Activated T-cell treated with anti-CD3 and anti-CD28 coated beads, Interleukin-2, amount 50 U/mL, for 24 hours (primary cell): ENCODE measurements around the gene MYD88.
"Not testable (repeated sequence)": the region's sequence is repeated elsewhere in the genome, so short reads cannot be mapped to it uniquely, and the experiment has no call there.

ENCODE experiments used
- DNase-seq: peaks from one replicate; pipeline ENCODE4 v3.0.0-alpha.2; 2020
- H3K27ac Mint-ChIP-seq: 2 replicates; pipeline ENCODE4 v1.8.0; 2020; ENCODE audit warnings: mild to moderate bottlenecking, mixed read lengths
- H3K27me3 Mint-ChIP-seq: 2 replicates; pipeline ENCODE4 v1.8.0; 2020; ENCODE audit warnings: mixed read lengths
- H3K36me3 Mint-ChIP-seq: 2 replicates; pipeline ENCODE4 v1.8.0; 2020; ENCODE audit warnings: low read depth, mixed read lengths
- H3K4me1 Mint-ChIP-seq: 2 replicates; pipeline ENCODE4 v1.8.0; 2020; ENCODE audit warnings: low read depth, mixed read lengths
- H3K4me3 Mint-ChIP-seq: 2 replicates; pipeline ENCODE4 v1.8.0; 2020; ENCODE audit warnings: mild to moderate bottlenecking, moderate library complexity, mixed read lengths
- H3K9me3 Mint-ChIP-seq: 2 replicates; pipeline ENCODE4 v1.8.0; 2020; ENCODE audit warnings: mixed read lengths

MYD88 gene

GRCh38 chr3:38154033-38154494, 15.6 kb downstream of the MYD88 start:
- no peak overlapping the region for H3K4me3 Mint-ChIP-seq
- peaks cover 48% of the 10 kb centered on the region for H3K4me1 Mint-ChIP-seq
- H3K27me3 Mint-ChIP-seq = no peaks in the 10 kb centered on the region
- no peaks in the 10 kb centered on the region for H3K9me3 Mint-ChIP-seq
- no peak for DNase-seq
- H3K36me3 Mint-ChIP-seq = no peaks in the 10 kb centered on the region
- H3K27ac Mint-ChIP-seq = peak overlapping the region; percentile 63

GRCh38 chr3:38154625-38155255, 16.3 kb downstream of the MYD88 start:
- H3K36me3 Mint-ChIP-seq = no peaks in the 10 kb centered on the region
- H3K4me3 Mint-ChIP-seq = no peak overlapping the region
- no peaks in the 10 kb centered on the region for H3K9me3 Mint-ChIP-seq
- H3K27ac Mint-ChIP-seq = peak overlapping the region; percentile 63
- DNase-seq = no peak
- H3K27me3 Mint-ChIP-seq = no peaks in the 10 kb centered on the region
- H3K4me1 Mint-ChIP-seq = peaks cover 45% of the 10 kb centered on the region

DNA sequence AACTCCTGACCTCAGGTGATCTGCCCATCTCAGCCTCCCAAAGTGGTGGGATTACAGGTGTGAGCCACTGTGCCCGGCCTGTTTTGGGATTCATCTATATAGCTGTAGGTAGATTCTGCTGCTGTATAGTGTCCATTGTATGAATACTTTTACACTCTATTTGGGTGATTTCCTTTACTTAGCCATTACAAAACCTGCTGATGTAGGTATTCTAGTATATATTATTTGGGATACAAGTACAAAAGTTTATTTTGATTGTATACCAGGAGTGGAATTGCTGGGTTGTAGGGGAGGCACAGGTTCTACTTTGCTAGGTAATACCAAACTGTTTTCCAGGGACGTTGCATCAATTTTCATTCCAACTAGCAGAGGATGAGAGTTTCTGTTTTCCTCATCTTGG, 17.4 kb downstream of the MYD88 start:
- Mint-ChIP-seq H3K27ac (no peak overlapping the region), H3K9me3 (no peaks in the 10 kb centered on the region), H3K36me3 (no peaks in the 10 kb centered on the region), H3K4me1 (peaks cover 41% of the 10 kb centered on the region), H3K27me3 (no peaks in the 10 kb centered on the region), H3K4me3 (no peak overlapping the region)
- no peak for DNase-seq

DNA sequence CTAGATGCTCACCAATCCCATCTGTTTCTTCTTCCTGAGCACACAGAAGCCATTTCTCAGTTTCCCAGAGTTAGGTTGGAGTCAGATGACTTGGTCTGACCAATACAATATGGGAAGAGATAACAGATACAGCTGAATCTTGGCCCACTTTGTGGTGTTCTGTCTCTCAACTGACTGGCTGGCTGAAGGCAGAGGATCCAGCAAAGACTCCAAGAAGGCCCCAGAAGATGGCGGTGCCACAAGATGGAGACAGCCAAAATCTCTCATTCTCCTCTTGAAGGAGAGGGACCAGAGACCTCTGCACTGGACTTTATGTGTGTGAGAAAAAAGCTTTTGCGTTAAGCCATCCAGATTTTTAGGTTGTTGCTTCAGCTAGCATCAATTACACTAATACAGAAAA, 18.7 kb downstream of the MYD88 start:
- Mint-ChIP-seq H3K27me3 (no peaks in the 10 kb centered on the region), H3K36me3 (no peaks in the 10 kb centered on the region), H3K4me3 (no peak overlapping the region), H3K9me3 (no peaks in the 10 kb centered on the region), H3K27ac (no peak overlapping the region), H3K4me1 (peaks cover 29% of the 10 kb centered on the region)
- no peak for DNase-seq

GRCh38 chr3:38157595-38157994, 19.1 kb downstream of the MYD88 start:
- DNase-seq = no peak
- Mint-ChIP-seq H3K27ac (no peak overlapping the region), H3K4me1 (peaks cover 26% of the 10 kb centered on the region), H3K27me3 (no peaks in the 10 kb centered on the region), H3K36me3 (no peaks in the 10 kb centered on the region), H3K4me3 (no peak overlapping the region), H3K9me3 (no peaks in the 10 kb centered on the region)

- DNase-seq = no peak
- Mint-ChIP-seq H3K27ac (no peak overlapping the region), H3K4me1 (peaks cover 21% of the 10 kb centered on the region), H3K9me3 (no peaks in the 10 kb centered on the region), H3K36me3 (no peaks in the 10 kb centered on the region), H3K4me3 (no peak overlapping the region), H3K27me3 (no peaks in the 10 kb centered on the region)
Observed at GRCh38 chr3:38158472-38158871, 20.0 kb downstream of the MYD88 start.

- not testable (repeated sequence) for H3K4me3 Mint-ChIP-seq, H3K27ac Mint-ChIP-seq, H3K9me3 Mint-ChIP-seq, H3K27me3 Mint-ChIP-seq, H3K36me3 Mint-ChIP-seq, DNase-seq
- H3K4me1 Mint-ChIP-seq = peaks cover 10% of the 10 kb centered on the region
Observed at GRCh38 chr3:38160704-38161103, 22.2 kb downstream of the MYD88 start.

- peaks cover 30% of the 10 kb centered on the region for H3K36me3 Mint-ChIP-seq
Observed at GRCh38 chr3:38163117-38163840, 24.8 kb downstream of the MYD88 start.

DNA sequence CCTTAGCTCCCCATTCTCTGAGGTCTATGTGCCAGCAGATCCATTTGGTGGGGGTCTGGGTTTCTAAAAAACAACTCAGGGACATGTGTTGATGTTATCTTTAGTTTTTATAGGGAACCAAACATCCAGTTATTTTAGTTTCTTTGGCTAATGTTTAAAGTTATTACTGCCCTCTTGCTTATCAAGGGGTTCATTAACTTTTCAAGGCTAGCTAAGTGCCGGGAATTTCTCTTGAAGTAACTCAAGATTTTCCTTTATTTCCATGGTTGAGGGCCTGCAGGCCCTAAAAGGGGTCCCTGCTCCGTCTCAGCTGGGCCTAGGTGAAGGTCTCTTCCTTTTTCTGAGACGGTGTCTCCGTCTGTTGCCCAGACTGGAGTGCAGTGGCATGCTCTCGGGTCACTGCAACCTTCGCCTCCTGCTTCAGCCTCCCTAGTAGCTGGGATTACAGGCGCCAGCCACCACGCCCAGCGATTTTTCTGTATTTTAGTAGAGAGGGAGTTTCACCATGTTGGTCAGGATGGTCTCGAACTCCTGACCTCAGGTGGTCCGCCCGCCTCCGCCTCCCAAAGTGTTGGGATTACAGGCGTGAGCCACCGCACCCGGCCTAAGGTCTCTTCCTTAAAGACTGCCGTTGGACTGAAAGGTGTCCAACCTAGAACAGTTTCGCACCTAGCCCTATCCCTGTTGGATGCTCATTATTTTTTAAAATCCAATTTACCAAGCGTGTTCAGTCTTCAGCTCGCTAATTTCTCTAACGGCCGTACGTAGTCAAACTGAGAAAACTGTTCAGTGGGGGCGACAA, 25.6 kb downstream of the MYD88 start:
- Mint-ChIP-seq H3K36me3 (peaks cover 34% of the 10 kb centered on the region), H3K27me3 (no peaks in the 10 kb centered on the region), H3K27ac (peak overlapping the region; percentile 100), H3K4me3 (peak overlapping the region; percentile 91), H3K4me1 (peaks cover 38% of the 10 kb centered on the region), H3K9me3 (no peaks in the 10 kb centered on the region)
- no peak for DNase-seq

More at GRCh38 chr3:38163117-38163840, 24.8 kb downstream of the MYD88 start:
- Mint-ChIP-seq H3K4me3 (no peak overlapping the region), H3K9me3 (no peaks in the 10 kb centered on the region), H3K27me3 (no peaks in the 10 kb centered on the region), H3K4me1 (peaks cover 30% of the 10 kb centered on the region), H3K27ac (peak overlapping the region; percentile 14)
- no peak for DNase-seq

- Mint-ChIP-seq H3K4me3 (peak overlapping the region; percentile 91), H3K27me3 (no peaks in the 10 kb centered on the region), H3K9me3 (no peaks in the 10 kb centered on the region), H3K4me1 (peaks cover 43% of the 10 kb centered on the region), H3K27ac (peak overlapping the region; percentile 100), H3K36me3 (peaks cover 36% of the 10 kb centered on the region)
- no peak for DNase-seq
Observed at GRCh38 chr3:38164643-38164951, 26.1 kb downstream of the MYD88 start.

DNA sequence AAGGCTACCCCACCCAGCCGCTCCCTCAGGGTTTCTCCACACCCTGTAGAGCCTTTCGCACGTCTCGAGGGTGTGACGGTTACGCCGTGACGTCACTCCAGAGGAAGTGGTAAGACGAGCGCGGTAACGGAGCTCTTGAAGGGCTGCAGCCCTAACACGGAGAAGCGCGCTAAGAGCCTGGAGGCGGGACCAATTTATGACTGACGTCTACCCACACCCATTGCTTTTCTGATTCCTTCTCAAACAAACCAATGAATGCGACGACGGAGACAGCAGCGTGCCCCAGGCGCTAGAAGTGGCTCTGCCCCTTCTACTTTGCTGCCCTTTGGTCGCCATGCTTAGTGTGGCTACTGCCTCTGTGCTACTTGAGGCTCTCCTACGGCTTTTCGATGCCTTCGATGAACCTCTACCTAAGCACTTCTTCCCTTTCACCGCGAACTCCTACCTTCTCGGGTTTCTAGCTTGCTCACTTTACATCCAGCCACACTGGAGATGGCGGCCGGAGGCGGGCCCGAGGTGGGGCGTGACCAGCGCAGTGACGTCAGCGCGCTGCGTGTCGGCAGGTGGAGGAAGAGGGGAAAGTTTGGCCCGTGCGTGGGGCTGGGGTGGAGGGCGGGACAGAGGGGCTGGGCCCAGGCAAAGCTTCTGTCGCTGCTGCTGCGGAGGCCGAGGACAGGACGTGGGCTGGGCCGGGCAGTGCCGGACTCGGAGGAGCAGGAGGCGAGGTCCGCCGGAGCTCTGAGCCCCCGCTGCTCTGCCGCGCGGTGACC, 26.7 kb downstream of the MYD88 start, which contains the start of gene OXSR1:
Gene OXSR1 (plus strand): TSS at position 586 of the 770 bp plus-strand sequence. CDS start 340 bp downstream, outside the sequence.
- no peaks in the 10 kb centered on the region for H3K27me3 Mint-ChIP-seq
- H3K4me3 Mint-ChIP-seq = peak within 1 kb of the TSS; percentile 91
- H3K9me3 Mint-ChIP-seq = no peaks in the 10 kb centered on the region
- peak within 1 kb of the TSS; percentile 100 for H3K27ac Mint-ChIP-seq
- DNase-seq = peak; percentile 98
- H3K4me1 Mint-ChIP-seq = peaks cover 46% of the 10 kb centered on the region
- peaks cover 36% of the 10 kb centered on the region for H3K36me3 Mint-ChIP-seq

- DNase-seq = no peak
- Mint-ChIP-seq H3K36me3 (peaks cover 40% of the 10 kb centered on the region), H3K27me3 (no peaks in the 10 kb centered on the region), H3K9me3 (no peaks in the 10 kb centered on the region), H3K4me1 (peaks cover 53% of the 10 kb centered on the region), H3K4me3 (peak overlapping the region; percentile 91), H3K27ac (peak overlapping the region; percentile 100)
Observed at GRCh38 chr3:38165722-38166387, 27.4 kb downstream of the MYD88 start.

GRCh38 chr3:38167591-38167990, 29.1 kb downstream of the MYD88 start:
- H3K4me3 Mint-ChIP-seq = peak overlapping the region; percentile 91
- H3K4me1 Mint-ChIP-seq = peaks cover 70% of the 10 kb centered on the region
- peak overlapping the region; percentile 78 for H3K27ac Mint-ChIP-seq
- H3K9me3 Mint-ChIP-seq = no peaks in the 10 kb centered on the region
- H3K36me3 Mint-ChIP-seq = peaks cover 40% of the 10 kb centered on the region
- no peak for DNase-seq
- no peaks in the 10 kb centered on the region for H3K27me3 Mint-ChIP-seq
